ENCODE results near the gene RBKS. TPM values are rescaled to one million over a fixed set of nuclear protein-coding genes. Genes with fewer than 3 reads are reported as not detected.

Gene RBKS
- total and polyA plus RNA-seq, 2 of the 13 experiments (the other 11 are each of a cell fraction or from before 2014, with no cell fraction given) = 7.7 to 8.3 TPM

DNA sequence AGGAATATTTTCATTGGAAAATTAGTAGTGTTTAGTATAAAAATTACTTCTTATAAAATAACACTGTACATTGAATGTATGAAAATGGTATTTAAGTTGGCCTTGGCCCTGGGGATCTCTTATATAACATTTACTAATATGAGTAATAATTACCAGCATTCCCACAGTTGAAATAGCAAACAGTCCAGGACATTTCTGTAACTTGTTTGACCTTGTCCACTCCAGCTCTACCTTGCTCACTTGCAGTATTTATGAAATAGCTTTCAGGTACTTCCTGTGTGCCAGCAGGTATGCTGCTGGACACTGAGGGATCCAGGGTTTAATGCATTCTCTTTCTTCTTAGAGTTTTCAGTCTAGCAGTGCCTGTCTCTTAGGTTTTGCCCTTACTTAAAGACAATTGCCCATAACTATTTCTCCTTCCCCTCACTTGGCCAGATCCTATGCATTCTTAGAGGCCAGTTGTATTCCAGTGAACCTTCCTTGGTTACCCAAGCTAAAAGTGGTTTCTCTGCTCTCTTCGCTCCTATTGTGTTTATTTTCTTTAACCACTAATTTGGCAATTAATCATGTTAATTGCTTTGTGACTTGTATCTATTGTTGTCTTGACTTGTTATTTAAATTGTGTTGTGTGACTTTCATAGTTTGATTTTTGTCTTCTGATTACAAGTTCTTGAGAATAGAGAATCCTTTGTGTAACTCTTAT is 26.3 kb upstream of the RBKS start (continued):
- TF ChIP-seq ZHX2 (IDR thresholded peaks at IDR 0.05; ENCODE audit: low read depth) (no peak), ZHX2 (CRISPR knock-in tag; IDR thresholded peaks at IDR 0.05; ENCODE audit: borderline replicate concordance) (no peak), REL (CRISPR knock-in tag; conservative IDR thresholded peaks at IDR 0.05) (no peak), ELF3 (CRISPR knock-in tag; IDR thresholded peaks at IDR 0.05) (peak; percentile 83), SIN3A (IDR thresholded peaks at IDR 0.05; ENCODE audit: borderline replicate concordance, low read depth, low read length) (no peak), ZNF792 (CRISPR knock-in tag; IDR thresholded peaks at IDR 0.05) (0 out of 2 replicates have a peak, but pooled peaks have one; percentile 17), PHF21A (CRISPR knock-in tag; IDR thresholded peaks at IDR 0.05) (peak; percentile 57; the same call in 1 of the 2 replicates), IRX3 (CRISPR knock-in tag; IDR thresholded peaks at IDR 0.05; ENCODE audit: borderline replicate concordance, low read depth) (no peak), PBX3 (CRISPR knock-in tag; IDR thresholded peaks at IDR 0.05; ENCODE audit: borderline replicate concordance) (no peak), ZNF557 (CRISPR knock-in tag; IDR thresholded peaks at IDR 0.05) (no peak), SSRP1 (CRISPR knock-in tag; IDR thresholded peaks at IDR 0.05) (no peak), NR2F2 (IDR thresholded peaks at IDR 0.05; ENCODE audit: borderline replicate concordance, low read depth) (0 out of 2 replicates have a peak, but pooled peaks have one; percentile 51), ATRX (CRISPR knock-in tag; IDR thresholded peaks at IDR 0.05; ENCODE audit: borderline replicate concordance) (no peak), ARNT (IDR thresholded peaks at IDR 0.05) (no peak), ZSCAN20 (CRISPR knock-in tag; IDR thresholded peaks at IDR 0.05; ENCODE audit: borderline replicate concordance) (no peak)
- TF ChIP-seq, protein P1, sequence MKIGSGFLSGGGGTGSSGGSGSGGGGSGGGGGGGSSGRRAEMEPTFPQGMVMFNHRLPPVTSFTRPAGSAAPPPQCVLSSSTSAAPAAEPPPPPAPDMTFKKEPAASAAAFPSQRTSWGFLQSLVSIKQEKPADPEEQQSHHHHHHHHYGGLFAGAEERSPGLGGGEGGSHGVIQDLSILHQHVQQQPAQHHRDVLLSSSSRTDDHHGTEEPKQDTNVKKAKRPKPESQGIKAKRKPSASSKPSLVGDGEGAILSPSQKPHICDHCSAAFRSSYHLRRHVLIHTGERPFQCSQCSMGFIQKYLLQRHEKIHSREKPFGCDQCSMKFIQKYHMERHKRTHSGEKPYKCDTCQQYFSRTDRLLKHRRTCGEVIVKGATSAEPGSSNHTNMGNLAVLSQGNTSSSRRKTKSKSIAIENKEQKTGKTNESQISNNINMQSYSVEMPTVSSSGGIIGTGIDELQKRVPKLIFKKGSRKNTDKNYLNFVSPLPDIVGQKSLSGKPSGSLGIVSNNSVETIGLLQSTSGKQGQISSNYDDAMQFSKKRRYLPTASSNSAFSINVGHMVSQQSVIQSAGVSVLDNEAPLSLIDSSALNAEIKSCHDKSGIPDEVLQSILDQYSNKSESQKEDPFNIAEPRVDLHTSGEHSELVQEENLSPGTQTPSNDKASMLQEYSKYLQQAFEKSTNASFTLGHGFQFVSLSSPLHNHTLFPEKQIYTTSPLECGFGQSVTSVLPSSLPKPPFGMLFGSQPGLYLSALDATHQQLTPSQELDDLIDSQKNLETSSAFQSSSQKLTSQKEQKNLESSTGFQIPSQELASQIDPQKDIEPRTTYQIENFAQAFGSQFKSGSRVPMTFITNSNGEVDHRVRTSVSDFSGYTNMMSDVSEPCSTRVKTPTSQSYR (CRISPR knock-in tag; IDR thresholded peaks at IDR 0.05; ENCODE audit: borderline replicate concordance) = no peak
- TF ChIP-seq, protein P2, sequence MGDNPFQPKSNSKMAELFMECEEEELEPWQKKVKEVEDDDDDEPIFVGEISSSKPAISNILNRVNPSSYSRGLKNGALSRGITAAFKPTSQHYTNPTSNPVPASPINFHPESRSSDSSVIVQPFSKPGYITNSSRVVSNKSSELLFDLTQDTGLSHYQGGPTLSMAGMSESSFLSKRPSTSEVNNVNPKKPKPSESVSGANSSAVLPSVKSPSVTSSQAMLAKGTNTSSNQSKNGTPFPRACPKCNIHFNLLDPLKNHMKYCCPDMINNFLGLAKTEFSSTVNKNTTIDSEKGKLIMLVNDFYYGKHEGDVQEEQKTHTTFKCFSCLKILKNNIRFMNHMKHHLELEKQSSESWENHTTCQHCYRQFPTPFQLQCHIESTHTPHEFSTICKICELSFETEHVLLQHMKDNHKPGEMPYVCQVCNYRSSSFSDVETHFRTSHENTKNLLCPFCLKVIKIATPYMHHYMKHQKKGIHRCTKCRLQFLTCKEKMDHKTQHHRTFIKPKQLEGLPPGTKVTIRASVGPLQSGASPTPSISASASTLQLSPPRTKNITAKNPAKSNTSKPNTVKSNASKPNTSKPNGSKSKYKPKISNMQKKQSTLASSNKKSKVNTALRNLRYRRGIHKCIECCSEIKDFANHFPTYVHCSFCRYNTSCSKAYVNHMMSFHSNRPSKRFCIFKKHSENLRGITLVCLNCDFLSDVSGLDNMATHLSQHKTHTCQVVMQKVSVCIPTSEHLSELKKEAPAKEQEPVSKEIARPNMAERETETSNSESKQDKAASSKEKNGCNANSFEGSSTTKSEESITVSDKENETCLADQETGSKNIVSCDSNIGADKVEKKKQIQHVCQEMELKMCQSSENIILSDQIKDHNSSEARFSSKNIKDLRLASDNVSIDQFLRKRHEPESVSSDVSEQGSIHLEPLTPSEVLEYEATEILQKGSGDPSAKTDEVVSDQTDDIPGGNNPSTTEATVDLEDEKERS (CRISPR knock-in tag; IDR thresholded peaks at IDR 0.05) = no peak

Data from HepG2 (cell line).